Muscle layer of colon (tissue), 2 donors: ENCODE measurements around the gene MYH1.
"Not testable (repeated sequence)": the region's sequence is repeated elsewhere in the genome, so short reads cannot be mapped to it uniquely, and the experiment has no call there.

Experiments used
- H3K27ac ChIP-seq: one replicate; pipeline ENCODE4 v1.7.0; 2013; ENCODE audit warnings: low read depth, mild to moderate bottlenecking, low read length, moderate library complexity
- H3K27me3 ChIP-seq, 2 donors: one replicate each; pipeline ENCODE4 v1.7.0; 2013; ENCODE audit warnings: low read length in 2 of 2, mild to moderate bottlenecking in 2 of 2; ENCODE audit not compliant: insufficient read depth in 2 of 2, control insufficient read depth in 1 of 2
- H3K36me3 ChIP-seq: one replicate; pipeline ENCODE4 v1.7.0; 2013; ENCODE audit warnings: mild to moderate bottlenecking, low read length; ENCODE audit not compliant: insufficient read depth
- H3K4me1 ChIP-seq: one replicate; pipeline ENCODE4 v1.7.0; 2013; ENCODE audit warnings: mild to moderate bottlenecking, low read length; ENCODE audit not compliant: insufficient read depth
- H3K4me3 ChIP-seq, 2 donors: one replicate each; pipeline ENCODE4 v1.7.0; 2013; ENCODE audit warnings: low read length in 2 of 2, low read depth in 1 of 2, mild to moderate bottlenecking in 1 of 2, moderate library complexity in 1 of 2
- H3K9ac ChIP-seq: one replicate; pipeline ENCODE4 v1.7.0; 2013; ENCODE audit warnings: low read length
- H3K9me3 ChIP-seq: one replicate; pipeline ENCODE4 v1.7.0; 2013; ENCODE audit warnings: mild to moderate bottlenecking, low read length
- donor health status: abdominal sarcoma.
- donor health status: Adenocarcinoma of cecum.

The MYH1 gene

GRCh38 chr17:10518271-10519037 lies at the start of gene MYH1:
MYH1 (minus strand) TSS chr17:10518542; CDS start chr17:10516642, 1,900 bp downstream.
- no peak within 1 kb of the TSS for H3K4me3 ChIP-seq

DNA sequence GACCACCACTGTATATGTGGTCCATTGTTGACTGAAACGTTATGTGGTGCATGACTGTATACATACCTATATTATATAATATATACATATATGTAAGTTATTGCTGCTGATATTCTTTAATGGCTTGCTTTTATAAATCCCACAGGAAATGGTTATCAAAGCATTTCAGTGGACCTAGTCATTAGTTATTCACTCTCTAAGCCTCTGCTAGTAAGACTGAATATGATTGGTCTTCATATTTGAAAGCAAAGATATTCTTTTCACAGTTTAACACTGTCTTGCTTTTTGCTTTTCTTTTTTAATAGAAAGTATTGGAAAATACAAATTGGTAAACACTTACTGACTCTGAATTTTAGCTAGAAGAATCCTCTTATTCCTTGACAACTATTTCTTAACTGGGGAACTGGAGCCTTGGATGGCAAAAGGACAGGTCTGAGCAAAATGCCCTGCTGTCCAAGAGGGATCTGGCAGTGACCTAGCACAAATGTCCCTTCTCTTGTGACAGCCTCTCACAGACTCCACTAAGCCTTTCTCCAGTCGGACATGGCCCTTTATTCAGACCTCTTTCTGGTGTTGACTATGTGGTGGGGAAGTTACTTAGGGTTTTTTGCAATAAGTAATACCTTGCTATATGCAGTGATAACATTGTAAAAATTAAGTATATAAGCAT lies 45.8 kb upstream of the MYH1 start:
- Histone ChIP-seq H3K27ac (no peak overlapping the region), H3K9ac (no peak overlapping the region)

More at GRCh38 chr17:10518271-10519037, at the start of gene MYH1:
- H3K9me3 ChIP-seq: no peaks in the 10 kb centered on the region
- H3K27ac ChIP-seq: no peak within 1 kb of the TSS
- no peaks in the 10 kb centered on the region for H3K36me3 ChIP-seq
- H3K27me3 ChIP-seq: no peaks in the 10 kb centered on the region
- H3K9ac ChIP-seq: no peak within 1 kb of the TSS
- no peaks in the 10 kb centered on the region for H3K4me1 ChIP-seq

GRCh38 chr17:10558049-10558448 lies 39.7 kb upstream of the MYH1 start:
- Histone ChIP-seq H3K9me3 (no peaks in the 10 kb centered on the region), H3K4me1 (no peaks in the 10 kb centered on the region), H3K27ac (no peak overlapping the region)

More for the DNA sequence above, 45.8 kb upstream of the MYH1 start:
- no peaks in the 10 kb centered on the region for H3K36me3 ChIP-seq
- H3K4me3 ChIP-seq: no peak overlapping the region
- H3K27me3 ChIP-seq: no peaks in the 10 kb centered on the region
- H3K9me3 ChIP-seq: no peaks in the 10 kb centered on the region
- no peaks in the 10 kb centered on the region for H3K4me1 ChIP-seq

DNA sequence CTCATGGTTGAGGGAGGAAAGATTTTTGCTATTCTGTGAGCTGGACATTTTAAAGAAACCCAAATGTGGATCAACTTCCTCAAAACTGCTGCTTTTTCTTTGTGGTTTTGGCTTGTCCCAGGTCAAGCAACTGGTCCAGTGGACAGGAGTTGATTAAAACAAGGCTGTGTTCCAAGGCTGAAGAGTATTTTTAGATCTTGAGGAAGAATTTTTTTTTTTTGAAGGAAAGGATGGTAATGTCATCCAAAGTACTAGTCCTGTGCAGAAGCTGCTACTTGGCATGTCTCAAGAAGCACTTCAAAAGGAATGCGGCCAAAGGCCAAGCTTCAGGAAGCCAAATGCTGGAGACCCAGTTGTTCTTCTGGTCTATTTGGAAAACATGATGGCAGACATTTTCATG lies 39.1 kb upstream of the MYH1 start:
- H3K27me3 ChIP-seq: no peaks in the 10 kb centered on the region
- no peak overlapping the region for H3K9ac ChIP-seq
- H3K27ac ChIP-seq: no peak overlapping the region
- H3K4me3 ChIP-seq: no peak overlapping the region
- H3K36me3 ChIP-seq: no peaks in the 10 kb centered on the region
- no peaks in the 10 kb centered on the region for H3K9me3 ChIP-seq
- H3K4me1 ChIP-seq: no peaks in the 10 kb centered on the region

More at GRCh38 chr17:10558049-10558448, 39.7 kb upstream of the MYH1 start:
- H3K36me3 ChIP-seq: no peaks in the 10 kb centered on the region
- no peak overlapping the region for H3K4me3 ChIP-seq
- H3K9ac ChIP-seq: no peak overlapping the region
- H3K27me3 ChIP-seq: no peaks in the 10 kb centered on the region

GRCh38 chr17:10556301-10557005 lies 38.1 kb upstream of the MYH1 start:
- no peak overlapping the region for H3K9ac ChIP-seq
- H3K4me1 ChIP-seq: no peaks in the 10 kb centered on the region
- no peaks in the 10 kb centered on the region for H3K9me3 ChIP-seq
- H3K36me3 ChIP-seq: no peaks in the 10 kb centered on the region
- H3K4me3 ChIP-seq: no peak overlapping the region
- no peaks in the 10 kb centered on the region for H3K27me3 ChIP-seq
- H3K27ac ChIP-seq: no peak overlapping the region

- no peak overlapping the region for H3K9ac ChIP-seq
- H3K4me1 ChIP-seq: no peaks in the 10 kb centered on the region
- H3K9me3 ChIP-seq: no peaks in the 10 kb centered on the region
- H3K36me3 ChIP-seq: no peaks in the 10 kb centered on the region
- H3K4me3 ChIP-seq: no peak overlapping the region
- H3K27ac ChIP-seq: no peak overlapping the region
- no peaks in the 10 kb centered on the region for H3K27me3 ChIP-seq
These were observed 31.7 kb upstream of the MYH1 start for GRCh38 chr17:10550014-10550413.

- no peaks in the 10 kb centered on the region for H3K9me3 ChIP-seq
- H3K4me1 ChIP-seq: no peaks in the 10 kb centered on the region
- H3K4me3 ChIP-seq: no peak within 1 kb of the TSS
- H3K36me3 ChIP-seq: no peaks in the 10 kb centered on the region
- H3K27me3 ChIP-seq: no peaks in the 10 kb centered on the region
- no peak within 1 kb of the TSS for H3K9ac ChIP-seq
- H3K27ac ChIP-seq: no peak within 1 kb of the TSS
These were observed 30.9 kb upstream of the MYH1 start, which contains the start of gene MYH2 for GRCh38 chr17:10549096-10549842. MYH2 (minus strand) TSS chr17:10549658; CDS start chr17:10547920, 1,738 bp downstream.

- Histone ChIP-seq H3K9me3 (no peaks in the 10 kb centered on the region), H3K9ac (no peak overlapping the region), H3K4me3 (no peak overlapping the region), H3K27ac (no peak overlapping the region), H3K36me3 (no peaks in the 10 kb centered on the region), H3K27me3 (no peaks in the 10 kb centered on the region), H3K4me1 (no peaks in the 10 kb centered on the region)
These were observed 29.0 kb upstream of the MYH1 start for GRCh38 chr17:10547351-10547750.

- not testable (repeated sequence) for H3K9ac ChIP-seq, H3K4me3 ChIP-seq, H3K4me1 ChIP-seq, H3K27ac ChIP-seq, H3K27me3 ChIP-seq, H3K9me3 ChIP-seq, H3K36me3 ChIP-seq
These were observed 25.1 kb upstream of the MYH1 start for GRCh38 chr17:10543486-10543885.

- H3K27ac ChIP-seq, H3K9ac ChIP-seq, H3K36me3 ChIP-seq, H3K9me3 ChIP-seq, H3K4me3 ChIP-seq, H3K4me1 ChIP-seq, H3K27me3 ChIP-seq: not testable (repeated sequence)
These were observed 22.8 kb upstream of the MYH1 start for GRCh38 chr17:10541179-10541578.

DNA sequence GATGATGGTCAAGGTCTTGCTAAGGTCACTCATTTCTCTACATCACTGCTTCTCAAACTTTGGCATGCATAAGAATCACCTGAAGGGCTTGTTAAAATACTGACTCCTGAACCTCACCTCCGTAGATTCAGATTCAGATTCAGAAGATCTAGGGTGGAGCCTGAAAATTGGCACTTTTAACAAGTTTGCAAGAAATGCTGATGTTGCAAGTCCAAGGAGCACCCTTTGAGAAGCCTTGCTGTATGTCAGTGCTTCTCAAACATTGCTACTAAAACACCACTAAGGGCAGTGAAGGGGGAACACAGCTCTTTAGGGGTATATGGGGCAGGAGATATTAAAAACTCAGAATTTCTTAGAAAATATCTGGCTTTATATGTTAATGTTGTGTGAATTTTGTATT lies 13.7 kb upstream of the MYH1 start:
- no peak overlapping the region for H3K9ac ChIP-seq

More for the DNA sequence above, 13.7 kb upstream of the MYH1 start:
- no peaks in the 10 kb centered on the region for H3K9me3 ChIP-seq
- no peaks in the 10 kb centered on the region for H3K27me3 ChIP-seq
- H3K36me3 ChIP-seq: no peaks in the 10 kb centered on the region
- no peak overlapping the region for H3K4me3 ChIP-seq
- H3K27ac ChIP-seq: no peak overlapping the region
- no peaks in the 10 kb centered on the region for H3K4me1 ChIP-seq
